ENCODE data around the gene SMC1A.
"Not testable (repeated sequence)": the region's sequence is repeated elsewhere in the genome, so short reads cannot be mapped to it uniquely, and the experiment has no call there.

The SMC1A gene

GRCh38 chrX:53421125-53421524 lies 1.3 kb downstream of the SMC1A start:
- no peak for DNase-seq

- not testable (repeated sequence) for DNase-seq
These were observed 2.1 kb downstream of the SMC1A start for GRCh38 chrX:53420351-53420750.

GRCh38 chrX:53412446-53412845 lies 10.0 kb downstream of the SMC1A start:
- no peak for DNase-seq

- DNase-seq: no peak
These were observed 18.9 kb downstream of the SMC1A start for GRCh38 chrX:53403535-53403934.

- DNase-seq: no peak
These were observed 24.2 kb downstream of the SMC1A start for GRCh38 chrX:53398216-53398615.

- DNase-seq: no peak
These were observed 26.7 kb downstream of the SMC1A start for GRCh38 chrX:53395605-53396298.

- no peak for DNase-seq
These were observed 38.9 kb downstream of the SMC1A start for GRCh38 chrX:53383376-53384076.

- no peak for DNase-seq
These were observed 42.7 kb downstream of the SMC1A start for GRCh38 chrX:53379747-53380146.

- no peak for DNase-seq
These were observed 43.3 kb downstream of the SMC1A start for GRCh38 chrX:53379008-53379710.

GRCh38 chrX:53377464-53377863 lies 45.0 kb downstream of the SMC1A start:
- no peak for DNase-seq

- no peak for DNase-seq
These were observed 45.6 kb downstream of the SMC1A start for GRCh38 chrX:53376888-53377287.

- no peak for DNase-seq
These were observed 47.5 kb downstream of the SMC1A start for GRCh38 chrX:53374923-53375322.

GRCh38 chrX:53374222-53374820 lies 48.1 kb downstream of the SMC1A start:
- DNase-seq: no peak

- no peak for DNase-seq
These were observed 49.1 kb downstream of the SMC1A start for GRCh38 chrX:53373307-53373706.

GRCh38 chrX:53366454-53366853 lies 56.0 kb downstream of the SMC1A start:
- DNase-seq: not testable (repeated sequence)

- no peak for DNase-seq
These were observed 60.0 kb downstream of the SMC1A start for GRCh38 chrX:53362449-53362848.

GRCh38 chrX:53357799-53358530 lies 64.5 kb downstream of the SMC1A start:
- DNase-seq: no peak

- no peak for DNase-seq
These were observed 66.3 kb downstream of the SMC1A start for GRCh38 chrX:53356186-53356585.

GRCh38 chrX:53354669-53355068 lies 67.8 kb downstream of the SMC1A start:
- no peak for DNase-seq

- no peak for DNase-seq
These were observed 74.5 kb downstream of the SMC1A start for GRCh38 chrX:53347948-53348347.

- DNase-seq: no peak
These were observed 81.4 kb downstream of the SMC1A start for GRCh38 chrX:53340852-53341645.

- DNase-seq: no peak
These were observed 85.4 kb downstream of the SMC1A start for GRCh38 chrX:53337101-53337500.

Measured in activated CD8-positive, alpha-beta memory T cell treated with anti-CD3 and anti-CD28 coated beads, Interleukin-2, amount 50 U/mL, for 48 hours (primary cell).